Measurements from ENCODE around the gene ME3.

Gene ME3

DNA sequence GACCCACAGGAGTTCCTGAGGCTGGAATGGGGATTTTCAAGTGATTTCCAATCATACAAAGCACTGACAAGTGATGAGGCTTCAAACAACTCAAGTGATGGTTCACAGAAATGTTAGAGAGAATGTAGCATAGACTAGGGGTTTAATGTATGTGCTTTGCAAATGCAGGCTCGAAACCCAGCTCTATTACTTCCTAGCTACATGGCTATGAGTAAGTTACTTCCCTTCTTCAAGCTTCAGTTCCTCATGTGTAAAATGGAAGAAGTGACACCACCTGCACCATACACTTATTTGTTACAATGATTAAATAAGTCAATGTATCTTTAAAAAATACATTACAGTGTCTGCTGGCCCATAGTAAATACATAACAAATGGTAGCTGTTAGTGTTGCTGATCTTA lies 158.0 kb downstream of the ME3 start:
- DNase-seq (ENCODE audit: low read depth in 2 of 2) = no peak

DNA sequence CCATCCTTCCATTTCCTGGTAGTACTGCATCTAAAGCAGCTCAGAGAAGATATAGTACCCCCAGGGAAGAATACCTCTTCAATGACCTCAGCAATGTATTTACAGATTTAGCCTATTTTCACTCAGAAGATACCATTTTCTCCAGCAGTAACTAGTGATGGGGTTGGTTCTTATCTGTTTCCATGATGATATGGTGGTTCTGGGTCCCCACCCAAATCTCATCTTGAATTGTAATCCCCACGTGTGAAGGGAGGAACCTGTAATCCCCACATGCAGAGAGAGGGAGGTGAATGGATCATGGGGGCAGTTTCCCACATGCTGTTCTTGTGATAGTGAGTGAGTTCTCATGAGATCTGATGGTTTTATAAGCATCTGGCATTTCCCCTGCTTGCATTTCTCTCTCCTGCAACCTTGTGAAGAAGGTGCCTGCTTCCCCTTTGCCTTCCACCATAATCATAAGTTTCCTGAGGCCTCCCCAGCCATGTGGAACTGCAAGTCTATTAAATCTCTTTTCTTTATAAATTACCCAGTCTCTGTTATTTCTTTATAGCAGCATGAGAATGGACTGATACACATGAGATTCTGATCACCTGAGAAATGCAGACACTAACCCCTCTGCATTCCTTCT lies 158.6 kb downstream of the ME3 start:
- no peak for DNase-seq (ENCODE audit: low read depth in 2 of 2)

DNA sequence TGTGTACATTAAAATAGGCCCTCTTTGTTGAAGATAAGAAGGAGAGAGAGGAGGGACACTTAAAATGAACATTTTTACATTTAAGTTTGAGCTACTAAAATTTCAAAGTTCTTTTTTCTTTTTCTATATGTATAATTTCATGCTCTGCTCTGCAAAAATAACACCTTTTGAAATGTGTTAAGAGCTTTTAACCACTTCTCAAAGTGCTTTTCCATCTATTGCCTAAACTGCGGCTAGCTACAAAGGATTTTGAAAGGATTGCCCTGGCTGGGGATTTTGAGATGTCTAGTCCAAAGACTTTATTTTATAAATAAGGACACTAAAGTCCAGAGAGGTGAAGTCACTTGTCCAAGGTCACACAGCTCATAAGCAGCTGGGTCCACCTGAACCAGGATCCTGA lies 159.3 kb downstream of the ME3 start:
- DNase-seq (ENCODE audit: low read depth in 2 of 2) = no peak

DNA sequence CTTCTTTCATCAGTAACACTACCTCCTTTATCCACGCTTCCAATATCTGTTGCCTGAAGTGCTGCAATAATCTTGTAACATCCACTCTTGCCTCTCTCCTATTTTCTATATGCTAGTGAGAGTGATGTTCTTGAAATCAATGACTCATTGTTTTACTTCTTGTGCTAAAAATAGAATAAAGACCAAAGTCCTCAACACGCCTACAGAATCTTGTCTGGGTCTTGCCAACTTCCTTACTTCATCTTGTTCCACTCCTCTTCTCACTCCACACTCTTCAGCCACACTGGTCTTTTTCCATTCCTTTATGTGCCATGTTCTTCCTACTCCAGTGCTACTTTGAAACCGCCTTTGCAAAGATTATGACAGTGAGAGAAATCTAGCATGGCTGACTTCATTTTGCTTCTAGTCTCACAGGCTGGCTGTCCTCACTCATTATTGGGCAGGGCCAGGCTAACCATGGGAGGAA lies 161.3 kb downstream of the ME3 start:
- DNase-seq (ENCODE audit: low read depth in 2 of 2) = peak; percentile 1 to 5

DNA sequence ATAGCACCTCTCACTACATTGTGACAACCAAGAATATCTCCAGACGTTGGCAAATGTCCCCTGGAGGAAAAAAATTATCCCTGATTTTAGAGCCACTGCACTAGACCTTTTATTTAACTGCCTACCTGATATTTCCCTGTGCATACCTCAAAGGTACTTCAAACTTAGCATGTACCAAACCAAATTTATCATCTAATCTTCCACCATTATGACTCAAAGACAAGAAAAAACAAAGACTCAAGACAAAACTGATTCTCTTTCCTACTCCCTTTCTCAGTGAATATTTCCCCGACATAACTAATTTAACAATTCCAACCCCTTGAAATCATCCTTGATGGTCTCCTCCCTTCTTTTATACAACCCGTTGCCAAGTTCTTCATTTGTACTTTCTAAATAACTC lies 161.7 kb downstream of the ME3 start:
- no peak for DNase-seq (ENCODE audit: low read depth in 2 of 2)

DNA sequence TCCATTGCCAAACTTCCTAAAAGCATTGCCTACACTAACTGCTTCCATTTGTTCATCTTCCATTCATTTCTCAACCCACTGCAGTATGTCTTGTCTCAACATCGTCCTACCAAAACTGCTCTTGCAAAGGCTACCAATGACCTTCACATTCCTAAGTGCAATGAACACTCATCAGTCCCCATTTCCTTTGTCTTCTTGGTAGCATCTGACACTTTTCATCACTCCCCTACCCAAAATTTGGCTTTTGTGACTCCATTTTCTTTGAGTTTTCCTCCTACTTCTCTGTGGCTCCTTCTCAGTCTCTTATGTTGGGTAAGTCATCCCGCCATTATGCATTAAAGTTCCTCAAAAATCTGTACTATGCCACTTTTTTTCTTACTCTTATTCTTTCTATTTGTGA lies 162.3 kb downstream of the ME3 start:
- no peak for DNase-seq (ENCODE audit: low read depth in 2 of 2)

DNA sequence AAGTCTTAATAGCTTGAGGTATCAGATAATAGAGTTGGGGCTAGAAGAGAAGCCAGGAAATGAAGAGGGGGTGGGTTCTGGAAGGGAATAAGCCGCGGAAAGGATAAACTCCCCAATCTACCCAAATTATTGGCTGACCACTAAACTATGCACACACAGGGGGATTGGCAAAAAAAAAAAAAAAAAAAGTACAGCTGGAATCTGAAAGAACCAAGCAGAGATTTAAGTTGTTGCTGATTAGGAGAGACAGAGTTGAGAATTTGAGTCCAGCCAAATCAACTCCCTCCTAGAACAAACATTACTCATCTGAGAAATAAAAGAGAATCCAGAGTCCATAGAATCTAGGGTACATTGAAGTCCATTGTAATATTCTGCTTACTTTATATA lies 162.8 kb downstream of the ME3 start:
- no peak for DNase-seq (ENCODE audit: low read depth in 2 of 2)

DNA sequence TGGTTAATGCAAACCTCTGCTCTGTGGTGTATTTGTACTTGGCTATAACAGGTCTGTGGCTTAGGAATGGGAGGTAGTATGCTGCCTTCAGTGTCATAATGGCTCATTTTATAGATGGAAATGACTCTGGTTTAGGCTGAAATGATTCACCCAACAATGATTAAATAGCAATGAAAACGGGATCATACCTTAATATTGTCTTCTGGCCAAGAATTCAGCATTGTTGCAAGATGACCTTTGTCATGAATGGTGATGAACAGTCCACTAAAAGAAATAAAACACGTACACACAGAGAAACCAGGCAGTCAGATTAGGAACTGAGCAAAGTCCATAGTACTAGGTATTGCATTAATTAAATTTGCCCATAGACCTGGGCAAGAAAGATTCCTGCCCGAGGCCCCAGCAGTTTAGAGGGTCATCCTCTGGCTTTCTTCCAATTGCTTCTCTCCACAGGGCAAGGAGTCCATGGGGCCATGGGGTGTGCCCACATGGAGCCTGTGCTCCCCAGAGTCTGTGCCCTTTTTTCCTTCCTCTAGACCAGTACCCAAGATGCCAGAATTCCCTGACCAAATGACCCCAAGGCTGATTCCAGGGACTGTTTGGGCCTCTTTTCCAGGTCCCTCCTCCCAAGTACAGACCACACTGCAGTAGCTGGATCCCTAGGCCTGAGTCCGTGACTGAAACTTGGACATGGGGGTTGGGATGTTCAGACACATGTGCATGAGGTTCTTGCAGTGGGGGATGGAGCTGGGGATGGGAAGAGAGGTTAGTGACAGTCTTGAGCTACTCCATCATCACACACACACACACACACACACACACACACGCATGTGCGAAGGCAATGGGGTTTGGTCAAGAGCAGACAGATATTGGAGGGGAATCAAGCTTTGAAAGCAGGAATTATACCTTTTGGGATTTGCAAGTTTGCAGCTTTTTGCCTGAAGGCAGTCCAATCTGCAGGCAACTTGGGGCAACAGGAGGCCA lies 163.5 kb downstream of the ME3 start:
- DNase-seq (ENCODE audit: low read depth in 2 of 2) = no peak

DNA sequence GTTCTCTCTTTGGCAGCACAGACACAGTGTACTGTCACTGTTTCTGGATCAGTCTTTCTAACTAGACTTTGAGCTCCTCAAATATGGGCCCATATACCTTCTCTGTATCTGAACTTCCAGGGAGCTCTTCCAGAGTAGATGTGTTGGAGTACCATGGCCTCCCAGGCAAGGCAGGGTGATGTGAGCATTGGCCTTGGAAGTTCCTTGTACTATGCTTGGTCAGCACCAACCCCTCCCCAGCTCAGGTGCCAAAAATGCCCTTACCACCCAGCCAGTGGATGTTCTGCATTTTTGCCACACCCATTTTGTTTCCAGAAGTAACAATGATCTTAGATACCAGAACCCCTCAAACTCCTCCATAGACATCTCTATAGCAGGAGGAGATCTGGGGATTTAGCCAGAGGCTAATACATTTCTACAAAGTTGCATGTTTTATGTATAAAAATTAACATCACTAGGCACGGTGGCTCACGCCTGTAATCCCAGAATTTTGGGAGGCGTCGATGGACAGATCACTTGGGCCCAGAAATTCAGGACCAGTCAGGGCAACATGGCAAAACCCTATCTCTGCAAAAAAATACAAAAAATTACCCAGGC lies 165.1 kb downstream of the ME3 start:
- no peak for DNase-seq (ENCODE audit: low read depth in 2 of 2)

DNA sequence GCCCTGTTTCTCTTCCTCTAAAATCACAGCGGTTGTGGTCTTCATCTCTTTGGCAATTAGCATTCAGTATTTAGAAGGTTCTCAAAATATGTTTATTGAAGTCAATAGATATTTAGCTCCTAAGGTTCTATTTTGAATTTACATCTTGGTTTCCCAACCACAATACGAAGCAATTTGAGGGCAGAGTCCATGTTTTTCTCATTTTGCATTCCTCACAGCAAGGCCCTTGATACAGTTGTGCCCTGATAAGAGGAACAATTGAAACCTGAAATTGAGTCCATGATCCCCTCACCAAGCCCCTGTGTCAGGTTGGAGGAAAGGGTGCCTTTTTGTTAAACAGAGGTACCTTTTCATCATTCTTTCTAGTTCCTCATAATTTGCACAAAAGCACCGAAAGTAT lies 166.2 kb downstream of the ME3 start:
- DNase-seq (ENCODE audit: low read depth in 2 of 2) = no peak

DNA sequence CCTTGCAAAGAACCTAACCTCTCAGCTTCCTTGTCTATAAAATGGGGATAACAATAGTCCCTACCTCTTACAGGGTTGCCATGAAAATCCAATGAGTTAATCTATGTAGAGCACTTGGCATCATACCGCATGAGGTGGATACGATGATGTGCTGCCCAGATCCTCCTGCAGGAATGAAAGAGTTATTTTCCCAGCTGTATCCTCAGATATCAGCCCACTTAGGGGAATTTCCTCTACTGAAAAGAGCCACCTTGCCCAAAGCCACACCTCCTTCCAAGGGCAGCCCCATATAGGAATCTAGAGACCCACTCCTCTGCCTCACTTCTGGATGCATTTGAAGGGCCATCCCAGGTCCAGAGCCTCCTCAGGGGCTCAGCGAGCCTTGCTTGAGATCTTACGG lies 169.3 kb downstream of the ME3 start:
- no peak for DNase-seq (ENCODE audit: low read depth in 2 of 2)

DNA sequence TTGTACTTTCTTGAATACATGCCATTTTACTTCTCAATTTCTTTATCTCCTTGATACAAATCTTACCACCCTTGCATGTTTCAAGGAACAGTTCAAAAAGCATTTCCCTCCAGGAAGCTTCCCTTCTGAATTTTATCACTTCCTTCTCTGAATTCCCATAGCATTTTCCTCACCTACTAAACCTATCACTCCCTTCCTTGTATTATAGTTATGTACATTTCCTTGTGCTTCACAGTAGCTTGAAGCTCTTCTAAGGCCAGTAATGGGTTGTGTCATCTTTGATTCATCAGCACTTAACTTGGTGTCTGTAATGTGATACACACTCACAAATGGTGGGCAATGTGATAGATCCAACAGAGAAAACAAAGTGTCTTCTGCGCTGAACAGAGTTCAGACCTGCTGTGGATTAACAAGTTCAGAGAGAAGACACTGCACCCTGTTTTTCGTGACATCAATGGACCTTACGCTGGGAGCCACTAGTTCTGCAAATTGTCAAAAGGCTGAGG lies 170.2 kb downstream of the ME3 start:
- DNase-seq (ENCODE audit: low read depth in 2 of 2) = no peak

DNA sequence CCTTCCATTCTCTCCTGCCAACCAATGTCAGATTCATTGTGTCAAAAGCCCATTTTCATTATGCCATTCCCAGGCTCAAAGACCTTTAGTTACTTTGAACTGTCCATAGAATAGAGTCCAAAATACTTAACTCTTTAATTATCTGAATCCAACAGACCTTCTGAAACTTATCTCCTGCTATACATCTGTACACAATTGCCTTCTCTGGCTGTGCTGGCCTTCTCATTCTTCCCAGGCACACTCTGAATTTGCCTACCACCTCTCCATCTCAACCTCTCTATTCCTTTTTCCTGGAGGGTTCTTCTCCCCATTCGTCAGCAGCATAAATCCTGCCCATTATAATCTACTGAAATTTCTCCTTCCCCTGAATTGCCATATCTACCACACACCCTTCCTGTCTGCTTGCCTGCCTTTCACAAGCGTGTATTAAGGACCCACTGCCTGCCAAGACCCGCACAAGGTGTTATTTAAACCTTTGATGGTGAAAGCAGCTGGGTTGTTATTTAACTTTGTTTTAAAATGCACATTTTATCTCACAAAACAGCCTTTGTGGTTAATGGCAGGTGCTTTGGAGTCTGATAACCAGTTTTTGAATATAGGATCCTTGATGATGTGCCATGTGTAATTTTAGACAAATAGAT lies 171.8 kb downstream of the ME3 start:
- no peak for DNase-seq (ENCODE audit: low read depth in 2 of 2)

DNA sequence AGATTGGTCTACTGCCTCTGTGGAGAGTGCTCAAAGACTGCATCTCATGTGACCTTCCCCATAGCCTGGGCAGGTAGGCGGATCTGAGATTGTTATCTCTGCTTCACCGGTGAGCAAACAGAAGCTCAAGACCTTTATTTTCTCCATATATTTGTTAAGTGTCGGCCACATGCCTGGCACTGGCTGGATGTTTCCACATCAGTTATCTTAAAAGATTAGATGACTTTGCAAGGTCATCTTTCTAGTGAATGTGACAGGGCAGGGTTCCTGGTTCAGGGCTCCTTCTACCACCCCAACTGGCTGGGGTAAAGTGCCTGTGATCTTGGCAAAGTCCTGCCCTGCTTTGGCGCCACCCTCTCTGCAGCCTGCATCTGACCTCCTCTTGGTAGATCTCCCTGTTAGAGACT lies 172.7 kb downstream of the ME3 start:
- DNase-seq (ENCODE audit: low read depth in 2 of 2) = no peak

DNA sequence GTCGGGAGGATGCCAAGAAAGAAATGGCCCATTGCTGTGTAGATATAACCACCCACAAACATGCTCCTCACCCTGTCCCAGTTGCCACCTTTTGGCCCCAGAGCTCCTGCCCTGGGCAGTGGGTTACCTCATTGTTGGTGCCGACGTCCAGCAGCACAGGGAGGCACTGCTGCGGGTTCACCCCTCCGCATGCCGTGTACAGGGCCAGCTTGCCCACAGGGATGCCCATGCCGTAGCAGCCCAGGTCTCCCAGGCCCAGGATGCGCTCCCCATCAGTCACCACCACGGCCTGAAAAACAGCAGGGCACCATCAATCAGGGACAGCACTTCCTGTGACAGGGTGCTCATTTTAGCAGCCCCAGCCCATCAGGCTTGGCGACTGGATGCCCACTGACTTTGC lies 174.6 kb downstream of the ME3 start:
- DNase-seq (ENCODE audit: low read depth in 2 of 2) = no peak

DNA sequence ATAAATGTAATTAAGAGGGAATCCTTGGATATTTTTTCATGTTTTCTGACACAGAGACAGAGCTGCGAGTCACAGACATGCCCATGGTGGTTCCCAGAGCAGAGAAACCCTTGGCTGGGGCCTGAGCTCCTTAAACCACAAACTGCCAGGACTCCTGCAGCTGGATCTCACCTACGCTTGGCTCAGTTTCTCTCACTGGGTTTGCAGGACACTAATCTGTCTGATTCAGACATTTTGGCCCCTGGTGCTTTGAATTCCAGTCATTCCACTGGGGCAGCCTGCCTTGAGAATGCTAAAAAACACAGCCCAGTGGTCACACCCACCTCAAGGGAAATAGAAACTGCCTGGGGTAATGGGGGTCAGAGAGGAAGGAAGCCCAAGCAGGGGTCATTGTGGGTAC lies 175.1 kb downstream of the ME3 start:
- no peak for DNase-seq (ENCODE audit: low read depth in 2 of 2)

DNA sequence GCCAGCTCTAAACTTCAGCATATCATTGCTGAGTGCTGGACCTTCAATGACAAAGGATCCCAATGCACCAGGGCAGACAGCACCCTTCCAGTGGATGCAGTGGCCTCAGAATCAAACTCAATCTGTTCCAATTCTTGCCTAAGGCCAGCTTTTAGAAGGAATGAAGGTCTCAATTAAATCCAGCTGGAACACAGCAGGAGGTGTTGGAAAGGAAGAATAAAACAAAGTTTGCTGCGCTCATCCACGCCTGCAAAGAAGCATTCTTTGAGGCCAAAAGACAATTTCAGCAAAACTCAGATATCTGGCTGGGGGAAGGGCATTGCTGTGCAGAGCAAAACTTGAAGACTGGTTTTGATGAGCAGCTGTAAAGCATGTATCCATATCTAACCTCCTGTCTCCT lies 177.1 kb downstream of the ME3 start:
- no peak for DNase-seq (ENCODE audit: low read depth in 2 of 2)

DNA sequence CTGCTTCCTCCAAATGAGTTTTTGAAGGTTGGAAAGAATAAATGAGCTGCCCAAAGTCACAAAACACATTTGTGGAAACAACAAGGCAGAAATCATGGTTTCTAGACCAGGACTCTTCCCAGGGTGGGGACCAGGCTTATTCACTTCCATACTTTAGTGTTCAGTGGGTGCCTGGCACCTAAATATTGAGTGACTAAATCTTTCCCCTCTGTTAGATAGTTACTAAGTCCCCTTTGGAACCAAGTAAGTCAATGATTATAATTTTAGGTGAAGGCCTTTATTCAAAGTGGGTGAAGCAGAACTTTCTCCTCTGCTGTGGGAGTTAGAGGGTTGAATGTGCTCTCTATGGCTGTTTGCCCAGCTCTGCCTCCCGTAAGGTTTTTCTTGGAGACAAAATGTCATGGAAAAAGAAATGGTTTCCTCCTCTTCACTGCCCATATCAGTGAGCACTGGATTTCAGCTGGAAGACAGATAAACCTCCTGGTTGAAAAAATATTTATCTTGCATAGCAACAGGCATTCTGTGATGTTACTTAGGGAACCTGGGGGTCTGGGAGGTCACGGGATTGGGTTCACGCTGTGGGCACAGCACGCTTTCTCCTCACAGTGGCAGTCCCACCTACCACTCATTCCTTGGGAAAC lies 179.9 kb downstream of the ME3 start:
- DNase-seq (ENCODE audit: low read depth in 2 of 2) = no peak

DNA sequence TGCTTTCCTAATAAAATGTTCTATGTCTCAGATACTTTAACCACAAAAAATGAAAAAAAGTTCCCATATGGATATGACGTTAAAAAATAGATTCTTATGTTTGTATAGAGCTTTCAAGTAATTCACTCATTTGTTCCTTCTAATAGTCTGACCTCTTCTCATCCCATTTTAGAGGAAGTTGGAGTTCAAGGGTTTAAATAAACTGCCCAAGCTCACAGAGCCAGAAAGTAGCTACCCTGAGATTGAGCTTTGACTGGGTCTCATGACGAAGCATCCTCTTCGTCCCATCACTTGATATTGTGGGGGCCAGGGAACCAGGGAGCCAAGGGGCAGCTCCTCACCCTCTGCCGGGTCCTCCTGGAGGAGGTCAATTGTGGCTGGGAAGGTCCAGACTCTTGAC lies 181.4 kb downstream of the ME3 start:
- no peak for DNase-seq (ENCODE audit: low read depth in 2 of 2)

DNA sequence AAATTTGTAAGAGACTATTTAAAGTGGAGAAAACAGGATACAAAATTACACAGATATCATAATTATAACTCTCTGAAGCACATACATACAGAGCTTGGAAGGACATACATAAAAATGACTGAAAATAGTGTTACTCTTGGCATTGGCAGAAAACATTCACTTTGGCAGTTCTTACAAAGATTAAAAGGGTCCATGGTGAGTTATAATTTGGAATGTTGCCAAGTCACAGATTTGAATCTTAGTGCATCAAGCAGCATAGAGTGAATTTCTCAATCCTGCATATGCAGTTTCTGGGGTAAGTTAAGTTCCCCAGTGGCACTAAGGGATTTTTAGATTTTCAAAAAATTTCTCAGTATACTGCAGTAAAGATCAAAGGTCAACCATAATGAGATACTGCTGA lies 181.8 kb downstream of the ME3 start:
- DNase-seq (ENCODE audit: low read depth in 2 of 2) = no peak

DNA sequence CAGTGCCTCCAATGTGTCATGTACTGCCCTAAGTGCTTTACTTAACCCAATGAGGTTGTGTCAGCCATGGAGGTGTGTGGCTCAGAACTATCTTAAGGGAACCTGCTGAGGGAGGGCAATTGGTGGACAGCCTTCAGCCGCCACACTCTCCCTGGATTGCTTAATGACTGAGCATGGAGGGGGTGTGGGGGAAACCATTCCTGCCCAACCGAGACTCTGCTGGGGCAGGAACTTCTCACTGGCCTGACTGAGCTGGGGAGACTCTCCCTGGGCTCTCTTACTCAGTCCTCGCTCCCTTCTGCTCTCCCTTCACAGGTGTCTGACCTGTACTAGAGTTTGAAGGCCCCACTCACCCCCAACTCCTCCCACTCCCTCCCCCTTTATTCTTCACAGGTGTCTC lies 183.0 kb downstream of the ME3 start:
- DNase-seq (ENCODE audit: low read depth in 2 of 2) = no peak

DNA sequence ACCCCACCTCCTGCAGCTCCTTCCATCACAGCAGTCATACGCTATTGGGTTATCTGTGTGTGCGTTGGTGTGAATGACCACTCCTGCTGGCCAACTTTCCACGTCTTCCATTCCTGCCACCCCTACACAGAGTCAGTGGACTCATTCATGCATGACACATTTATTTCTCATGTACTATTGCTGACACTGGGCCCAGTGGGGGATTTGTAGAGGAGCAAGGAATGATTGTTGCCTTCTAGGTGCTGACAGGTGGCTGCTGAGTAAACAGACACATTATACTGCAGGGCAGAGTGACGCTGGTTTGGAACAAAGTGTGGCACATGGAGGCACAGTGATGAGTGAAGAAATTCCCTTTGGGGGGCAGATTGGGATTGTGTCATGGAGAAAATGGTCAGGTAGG lies 183.9 kb downstream of the ME3 start:
- DNase-seq (ENCODE audit: low read depth in 2 of 2) = no peak
